K562 (cell line): ENCODE results near the gene GIT2. TPM values are rescaled to one million over a fixed set of nuclear protein-coding genes. Genes with fewer than 3 reads are reported as not detected.

Source experiments
- CCNT2 ChIP-seq: IDR thresholded peaks from 2 replicates; pipeline ENCODE4 v1.6.1; 2011; ENCODE audit warnings: borderline replicate concordance, low read depth, mild to moderate bottlenecking, moderate library complexity, mixed read lengths, low read length; ENCODE audit not compliant: insufficient read length; ENCODE audit errors: extremely low read depth
- CHD7 ChIP-seq: fragments of 200-600 bp; sonication (generic); IDR thresholded peaks from one replicate; pipeline ENCODE4 v1.6.1; 2012; ENCODE audit warnings: mild to moderate bottlenecking, low read depth, low read length, inconsistent platforms
- ZBTB43 ChIP-seq: sonication (generic); formaldehyde crosslinking; IDR thresholded peaks from 2 replicates; pipeline ENCODE4 v1.8.0; 2023; ENCODE audit warnings: mild to moderate bottlenecking, missing genetic modification reagents
- polyA plus RNA-seq, 8 experiments: library from polyadenylated mRNA; depleted of rRNA in 4 of 8; stranded (reverse) in 5 of 8; unstranded in 3 of 8; fragments of >200 nt; fragmentation: Nextera tagmentation in 2 of 8; fragmentation: Illumina TruSeq in 1 of 8; extraction: Ambion mirVana in 2 of 8; extraction: Trizol in 1 of 8; gene quantifications; 2 replicates each; pipeline versions ENCODE4 v1.2.1 to v1.2.3, GENCODE V29; 2011 to 2014; ENCODE audit warnings: inconsistent platforms in 1 of 8, missing spikeins in 1 of 8
- total RNA-seq, 7 experiments: library from RNA; depleted of rRNA in 6 of 7; stranded (reverse); fragments of >200 nt in 6 of 7; fragmentation: Illumina TruSeq in 2 of 7; extraction: Trizol in 2 of 7; gene quantifications; 2 replicates each; pipeline versions ENCODE4 v1.2.1 to v1.2.3, GENCODE V29; 2011 to 2021; ENCODE audit warnings: low replicate concordance in 1 of 7

GIT2 gene
- total and polyA plus RNA-seq, 9 of the 15 experiments (the other 6 are each of a cell fraction or from before 2014, with no cell fraction given): 4.0 to 30.4 (median 23.5) TPM

GRCh38 chr12:109947521-109947920, 48.6 kb downstream of the GIT2 start (continued):
- TF ChIP-seq CHD7: no peak
- TF ChIP-seq ZBTB43 (CRISPR knock-in tag): no peak
- TF ChIP-seq CCNT2: no peak
